HG02981 (cell line): ENCODE measurements around the gene CXCR6.

Experiments
- ATAC-seq: cut with Tn5 transposase; IDR thresholded peaks from one replicate; pipeline ENCODE4 v1.9.1; 2021; ENCODE audit warnings: mild to moderate bottlenecking, moderate library complexity; ENCODE audit not compliant: unreplicated experiment

Gene CXCR6

DNA sequence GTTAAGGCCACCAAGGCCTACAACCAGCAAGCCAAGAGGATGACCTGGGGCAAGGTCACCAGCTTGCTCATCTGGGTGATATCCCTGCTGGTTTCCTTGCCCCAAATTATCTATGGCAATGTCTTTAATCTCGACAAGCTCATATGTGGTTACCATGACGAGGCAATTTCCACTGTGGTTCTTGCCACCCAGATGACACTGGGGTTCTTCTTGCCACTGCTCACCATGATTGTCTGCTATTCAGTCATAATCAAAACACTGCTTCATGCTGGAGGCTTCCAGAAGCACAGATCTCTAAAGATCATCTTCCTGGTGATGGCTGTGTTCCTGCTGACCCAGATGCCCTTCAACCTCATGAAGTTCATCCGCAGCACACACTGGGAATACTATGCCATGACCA lies 3.6 kb downstream of the CXCR6 start:
- no peak for ATAC-seq

DNA sequence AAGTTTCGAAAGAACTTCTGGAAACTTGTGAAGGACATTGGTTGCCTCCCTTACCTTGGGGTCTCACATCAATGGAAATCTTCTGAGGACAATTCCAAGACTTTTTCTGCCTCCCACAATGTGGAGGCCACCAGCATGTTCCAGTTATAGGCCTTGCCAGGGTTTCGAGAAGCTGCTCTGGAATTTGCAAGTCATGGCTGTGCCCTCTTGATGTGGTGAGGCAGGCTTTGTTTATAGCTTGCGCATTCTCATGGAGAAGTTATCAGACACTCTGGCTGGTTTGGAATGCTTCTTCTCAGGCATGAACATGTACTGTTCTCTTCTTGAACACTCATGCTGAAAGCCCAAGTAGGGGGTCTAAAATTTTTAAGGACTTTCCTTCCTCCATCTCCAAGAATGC lies 4.1 kb downstream of the CXCR6 start:
- no peak for ATAC-seq

DNA sequence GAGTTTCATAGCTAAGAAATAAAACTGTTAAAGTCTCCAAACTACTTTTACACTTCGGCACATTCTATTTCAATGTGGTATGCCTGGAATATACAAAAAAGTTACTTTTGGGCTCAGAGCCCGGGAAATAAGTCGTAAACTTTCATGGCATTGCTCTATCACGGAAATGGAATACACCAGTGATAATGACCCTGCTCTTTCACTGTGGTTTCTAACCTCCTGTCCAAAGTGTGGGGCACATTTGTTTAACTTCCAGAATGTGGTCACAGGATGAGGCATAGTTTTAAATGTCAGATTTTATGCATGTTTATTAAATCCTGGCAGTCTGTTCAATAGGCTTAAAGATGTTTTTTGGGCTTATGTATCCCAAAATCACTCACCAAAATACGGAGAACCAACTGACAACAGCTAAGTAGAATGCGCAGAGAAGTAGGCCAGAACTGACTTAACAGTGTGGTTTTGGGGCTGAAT lies 5.1 kb downstream of the CXCR6 start:
- no peak for ATAC-seq

DNA sequence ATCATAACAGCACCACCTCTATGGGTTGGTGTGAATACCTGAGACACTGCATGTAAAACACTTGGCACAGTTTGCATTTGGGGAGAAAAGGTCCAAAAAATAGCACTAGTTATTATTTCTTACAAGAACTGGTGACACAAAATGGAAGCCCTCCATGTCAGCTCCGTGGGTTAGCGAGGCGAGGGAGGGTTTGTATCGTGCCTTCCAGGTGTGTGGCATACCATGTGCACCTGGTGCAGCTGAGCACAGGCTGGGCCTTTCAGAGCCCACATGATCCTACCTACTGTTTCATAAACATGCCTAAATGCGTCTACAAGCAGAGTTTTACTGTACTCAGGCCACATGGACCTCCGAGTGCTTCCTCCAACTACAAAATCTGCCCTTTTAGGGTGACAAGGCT lies 5.6 kb downstream of the CXCR6 start:
- no peak for ATAC-seq

DNA sequence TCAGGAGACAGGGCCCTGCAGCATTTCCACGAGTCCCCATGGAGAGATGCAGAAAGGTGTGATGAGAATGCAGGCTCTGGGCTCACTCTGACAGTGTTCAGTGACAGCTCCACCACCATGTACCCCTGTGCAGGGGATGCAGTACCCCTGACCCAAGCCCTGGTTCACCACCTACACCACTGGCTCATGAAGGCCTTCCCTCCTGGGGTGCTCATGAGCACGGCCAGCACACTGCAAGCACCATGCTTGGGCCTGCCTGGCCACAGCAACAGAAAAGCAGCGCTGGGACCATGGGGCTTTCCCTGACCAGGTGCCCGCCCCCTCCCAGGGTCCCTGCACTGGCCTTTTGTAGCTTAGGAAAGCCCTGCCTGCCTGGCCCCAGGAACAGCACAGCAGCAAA lies 6.2 kb downstream of the CXCR6 start:
- ATAC-seq = no peak

GRCh38 chr3:45950131-45950530 lies 6.9 kb downstream of the CXCR6 start:
- no peak for ATAC-seq

DNA sequence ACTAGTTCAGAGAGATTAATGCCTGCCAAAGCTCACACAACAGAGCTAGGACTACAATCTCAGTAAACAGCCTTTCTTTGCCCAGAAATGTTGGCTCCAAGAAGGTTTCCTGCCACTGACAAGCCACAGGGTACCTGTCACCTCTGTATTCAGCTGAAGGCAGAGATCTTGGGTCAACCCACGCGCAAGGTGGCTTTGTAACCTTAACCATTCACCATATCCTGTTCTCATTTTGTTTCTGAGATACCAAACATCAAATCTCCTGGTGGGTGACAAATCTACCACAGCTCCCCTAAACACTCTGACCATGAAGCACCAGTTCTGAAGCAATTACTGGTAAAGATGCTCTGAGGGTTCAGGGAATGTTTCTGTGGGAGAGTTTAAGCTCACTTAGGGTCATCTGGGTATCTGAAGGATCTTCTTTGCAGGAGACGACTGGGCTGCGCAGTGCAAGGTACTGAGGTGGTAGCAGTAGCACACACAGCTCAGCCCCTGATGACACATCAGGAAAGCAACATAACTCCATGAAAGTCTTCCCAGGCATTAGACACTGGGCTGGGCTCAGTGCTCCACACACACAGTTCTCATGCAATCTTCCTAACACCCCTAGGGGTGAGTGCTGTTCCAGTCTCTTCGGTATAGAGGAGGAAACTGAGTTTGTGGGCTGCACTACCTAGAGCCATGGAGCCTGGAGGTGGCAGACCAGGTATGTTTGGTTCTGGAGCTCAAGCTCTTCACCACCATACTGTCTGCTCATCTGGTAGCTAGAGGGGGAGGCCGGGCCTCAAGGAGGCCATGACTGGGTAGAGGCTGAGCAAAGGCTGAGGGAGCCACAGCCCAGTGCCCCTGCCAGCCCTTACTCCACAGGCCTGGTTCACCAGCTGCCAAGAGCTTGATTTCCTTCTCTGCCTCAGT lies 7.7 kb downstream of the CXCR6 start:
- no peak for ATAC-seq

GRCh38 chr3:45951946-45952345 lies 8.7 kb downstream of the CXCR6 start:
- no peak for ATAC-seq

DNA sequence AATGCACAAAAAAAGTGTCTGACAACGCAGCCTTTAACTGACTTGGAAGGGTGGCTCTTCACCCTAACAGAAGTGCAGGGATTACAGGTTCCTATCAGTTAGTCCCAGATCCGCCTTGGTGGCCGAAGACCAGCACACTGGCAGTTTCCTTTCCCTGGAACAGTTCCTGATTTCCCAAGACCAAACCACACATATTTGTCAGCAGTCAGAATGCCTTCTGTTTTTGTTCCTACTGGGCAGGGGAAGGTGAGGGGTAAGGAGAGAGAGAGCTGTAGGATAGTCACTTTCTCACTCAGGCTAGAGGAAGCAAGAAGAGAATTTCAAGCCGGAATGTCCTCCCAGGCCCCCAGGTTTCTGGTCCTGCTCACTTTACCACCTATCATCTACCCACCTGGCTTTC lies 9.2 kb downstream of the CXCR6 start:
- ATAC-seq = no peak

DNA sequence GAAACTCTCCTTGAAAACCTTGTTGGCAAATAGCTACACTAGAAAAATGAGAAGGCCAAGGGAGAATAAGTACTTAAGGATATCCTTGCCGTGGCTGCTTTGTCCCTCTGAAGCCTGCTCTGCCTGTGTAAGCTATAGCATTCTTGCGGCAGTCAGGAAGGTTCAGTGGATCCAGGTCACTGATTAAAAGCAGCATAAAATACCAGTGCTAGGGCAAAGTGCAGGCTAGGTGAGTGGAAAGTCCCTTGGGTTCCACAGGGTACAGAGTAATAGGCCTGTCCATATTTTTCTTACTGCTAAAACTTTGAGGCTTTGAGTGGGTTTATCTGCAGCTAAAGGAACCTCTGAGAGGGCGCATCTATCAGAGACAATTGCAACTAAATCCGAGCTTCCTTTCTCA lies 10.3 kb downstream of the CXCR6 start:
- no peak for ATAC-seq

DNA sequence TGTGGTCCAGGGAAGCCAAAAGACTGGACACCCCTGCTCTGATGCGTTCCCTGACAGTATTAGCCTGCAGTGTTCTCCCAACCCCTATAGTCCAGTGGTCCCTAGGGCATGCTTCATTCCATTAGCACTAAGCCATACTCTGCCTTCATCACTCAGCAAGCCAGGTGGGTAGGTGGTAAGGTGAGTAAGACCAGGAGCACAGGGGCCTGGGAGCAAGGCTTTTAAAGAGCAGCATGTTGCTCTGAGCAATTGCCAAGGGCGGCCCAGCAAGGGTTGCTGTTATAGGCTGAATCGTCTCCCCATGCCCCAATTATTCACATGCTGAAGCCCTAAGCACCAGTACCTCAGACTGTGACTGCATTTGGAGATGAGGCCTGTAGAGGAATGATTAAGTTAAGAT lies 11.0 kb downstream of the CXCR6 start:
- no peak for ATAC-seq

DNA sequence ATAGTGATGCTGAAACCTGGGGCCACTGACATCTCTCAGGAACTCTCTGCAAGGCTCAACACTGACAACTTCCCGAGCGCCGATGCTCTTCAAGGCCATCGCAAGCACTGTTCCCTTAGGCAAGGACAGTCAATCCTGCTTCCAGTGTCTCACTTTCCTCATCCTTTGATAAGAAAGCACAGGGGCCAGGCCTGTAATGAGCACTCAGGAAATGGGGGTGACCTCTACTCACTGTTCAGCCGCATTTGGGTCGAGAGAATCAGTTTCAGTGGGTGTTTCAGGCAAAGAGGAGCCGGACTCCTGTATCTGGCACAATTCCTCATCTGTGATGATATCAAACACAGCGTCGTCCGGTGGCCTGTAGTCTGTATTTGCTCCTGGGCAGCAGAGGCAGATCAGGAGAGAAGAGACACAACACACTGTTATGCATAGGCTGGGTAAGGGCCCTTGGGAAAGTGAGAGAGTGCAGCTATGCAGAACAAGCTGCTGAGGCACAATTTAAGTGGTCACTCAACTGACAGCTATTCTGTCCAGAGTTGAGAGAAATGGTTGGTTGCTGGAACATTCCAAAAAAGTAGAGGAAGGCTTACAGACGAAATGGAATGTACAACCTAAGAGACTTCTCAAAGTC lies 11.9 kb downstream of the CXCR6 start:
- no peak for ATAC-seq

DNA sequence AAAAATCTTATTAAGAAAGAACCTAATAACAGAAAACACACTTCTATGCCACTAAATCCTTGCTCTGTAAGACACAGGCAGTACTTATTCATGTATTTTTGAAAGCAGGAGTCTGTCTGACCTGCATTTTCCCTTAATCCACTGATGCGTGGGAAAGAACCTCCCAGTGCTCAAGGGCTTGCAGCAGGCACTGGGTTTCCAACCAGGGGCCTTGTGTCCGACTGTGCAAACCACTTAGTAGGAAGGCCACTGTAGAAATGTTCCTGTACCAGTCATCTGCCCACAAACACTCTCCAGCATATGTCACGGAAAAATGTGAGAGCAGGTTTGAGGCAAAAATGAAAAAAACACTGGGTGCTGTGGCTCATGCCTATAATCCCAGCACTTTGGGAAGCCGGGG lies 12.4 kb downstream of the CXCR6 start:
- no peak for ATAC-seq

DNA sequence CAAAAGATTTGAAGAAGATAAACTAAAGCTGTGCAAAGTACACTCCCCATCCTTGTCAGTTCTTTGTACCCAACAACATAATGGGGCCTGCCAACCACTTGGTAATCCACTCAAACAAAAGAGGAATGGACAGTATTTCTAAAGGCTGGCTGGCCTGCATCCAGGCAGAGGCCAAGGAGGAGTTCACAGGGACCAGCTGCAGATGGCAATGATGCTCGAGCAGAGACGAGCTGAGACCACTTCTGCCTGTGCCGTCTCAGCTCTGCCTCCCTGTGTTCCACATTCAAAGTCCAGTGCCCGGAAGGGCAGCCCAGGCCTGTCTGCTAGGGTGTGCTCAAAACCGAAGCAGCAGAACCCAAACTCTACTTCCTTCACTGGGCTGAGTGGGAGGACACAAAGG lies 14.3 kb downstream of the CXCR6 start:
- no peak for ATAC-seq

DNA sequence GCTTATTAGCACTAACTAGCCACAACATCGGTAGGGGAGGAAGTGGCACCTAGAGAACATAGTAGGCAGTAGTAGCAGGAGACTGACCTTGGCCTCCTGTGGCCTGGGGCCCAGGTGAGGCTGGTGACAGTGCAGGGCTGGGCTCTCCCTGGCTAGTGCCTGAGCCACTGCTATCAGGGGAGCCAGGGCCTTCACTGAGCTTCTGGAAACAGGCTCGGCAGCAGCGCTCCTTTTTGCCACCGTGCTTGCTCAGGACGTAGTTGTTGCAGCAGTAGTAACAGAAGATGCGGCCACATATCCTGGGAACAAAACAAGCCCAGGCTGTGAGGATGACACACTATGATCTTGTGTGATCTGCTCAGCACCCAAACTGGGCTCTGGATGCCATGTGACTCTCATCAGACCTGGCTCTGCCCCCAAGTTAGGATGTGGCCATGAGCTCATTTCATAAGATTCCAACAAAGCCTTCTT lies 15.1 kb downstream of the CXCR6 start:
- no peak for ATAC-seq

- ATAC-seq = no peak
Observed at GRCh38 chr3:45959201-45959600, 15.9 kb downstream of the CXCR6 start.

DNA sequence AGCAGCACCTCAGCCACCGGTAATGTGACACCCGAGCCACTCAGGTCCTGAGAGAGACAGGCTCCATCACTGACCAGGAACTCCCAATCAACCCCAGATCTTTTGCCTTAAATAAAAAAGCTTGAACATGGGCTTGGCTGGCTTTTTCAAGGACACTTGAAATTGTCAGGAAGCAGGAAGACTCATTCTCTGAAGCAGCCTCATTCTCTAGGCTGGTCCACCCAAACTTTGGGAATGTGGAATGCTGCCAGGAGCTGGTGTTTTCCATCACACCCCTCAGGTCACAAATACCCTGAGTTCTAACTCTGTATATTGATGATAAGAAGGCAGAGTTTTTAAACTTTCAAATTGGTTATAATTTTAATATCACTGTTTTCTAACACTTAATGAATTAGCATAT lies 17.0 kb downstream of the CXCR6 start:
- ATAC-seq = no peak

GRCh38 chr3:45962033-45962432 lies 18.8 kb downstream of the CXCR6 start:
- ATAC-seq = no peak

- ATAC-seq = no peak
Observed at GRCh38 chr3:45964139-45964538, 20.9 kb downstream of the CXCR6 start.

DNA sequence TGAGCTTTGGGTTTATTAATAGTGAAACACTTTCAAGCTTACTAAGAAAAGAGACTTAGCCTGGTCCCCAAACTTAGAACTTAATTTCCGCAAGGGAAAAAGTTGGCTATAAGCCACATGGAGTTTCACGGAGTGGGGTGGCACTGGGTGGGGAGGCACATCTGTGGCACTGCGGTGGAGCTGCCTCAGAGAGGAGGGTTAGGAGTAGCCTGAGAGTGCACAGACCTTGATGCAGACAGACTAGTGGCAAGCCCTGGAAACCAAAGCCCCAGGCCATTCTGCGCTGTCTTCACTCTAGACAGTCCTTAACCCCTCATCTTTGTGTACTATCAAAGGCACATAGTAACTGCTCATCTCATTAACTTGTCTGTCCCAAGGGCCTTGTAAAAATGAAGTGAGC lies 22.0 kb downstream of the CXCR6 start:
- no peak for ATAC-seq

DNA sequence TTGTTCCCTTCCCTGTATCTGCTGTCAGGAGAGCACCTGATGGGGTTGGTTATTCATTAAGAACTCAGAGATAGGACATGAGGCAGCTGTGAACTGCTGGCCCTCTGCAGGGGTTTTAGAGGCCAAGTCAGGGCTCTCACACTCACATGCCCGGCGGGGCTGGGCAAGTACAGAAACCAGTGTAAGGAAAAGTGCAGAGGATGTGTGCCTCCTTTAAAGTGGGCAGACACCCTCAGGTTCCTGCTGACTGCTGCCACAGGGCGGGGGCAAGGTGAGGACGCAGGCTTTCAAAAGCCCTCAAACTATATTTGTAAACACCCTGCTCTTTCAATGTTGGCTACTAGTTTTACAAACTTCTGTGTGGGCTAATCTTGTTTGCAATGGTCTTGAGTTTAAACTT lies 22.4 kb downstream of the CXCR6 start:
- ATAC-seq = no peak

DNA sequence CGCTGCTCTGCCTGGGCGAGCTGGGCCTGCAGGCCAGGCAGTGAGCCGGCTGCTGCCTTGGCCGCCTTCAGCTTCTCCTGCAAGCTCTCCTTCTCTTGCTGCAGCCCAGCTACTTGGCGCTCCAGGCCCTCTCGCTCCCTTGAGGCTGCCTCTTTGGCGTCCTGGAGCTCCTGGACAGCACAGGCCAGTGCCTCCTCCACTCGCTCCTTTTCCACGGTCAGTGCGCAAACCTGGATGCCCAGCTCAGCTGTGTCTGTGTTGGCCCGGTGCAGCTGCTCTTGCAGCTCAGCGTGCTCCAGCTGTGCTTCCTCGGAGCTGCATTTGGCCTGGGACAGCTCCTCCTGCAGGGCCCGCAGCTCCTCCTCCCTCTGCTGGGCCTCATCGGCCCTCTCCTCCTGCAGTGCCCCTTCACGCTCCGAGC lies 23.1 kb downstream of the CXCR6 start:
- no peak for ATAC-seq
